HCT116 (cell line): ENCODE measurements around the gene ENOX1.

Source experiments
- CTCF ChIP-seq, 3 experiments: fragments of 200-600 bp in 1 of 3; sonication (generic) in 1 of 3; IDR thresholded peaks in 2 of 3; conservative IDR thresholded peaks in 1 of 3; 2 replicates each; pipeline ENCODE4 v1.5.1; 2012 to 2017; ENCODE audit warnings: low read depth in 2 of 3, low read length in 2 of 3, antibody characterized with exemption in 1 of 3, borderline replicate concordance in 1 of 3, control low read depth in 1 of 3, mild to moderate bottlenecking in 1 of 3, mixed read lengths in 1 of 3, mixed run types in 1 of 3, moderate library complexity in 1 of 3; ENCODE audit not compliant: insufficient read depth in 1 of 3
- EZH2 ChIP-seq: fragments of 200-600 bp; sonication (generic); IDR thresholded peaks from 2 replicates; pipeline ENCODE4 v1.6.1; 2017; ENCODE audit warnings: antibody characterized with exemption, mixed run types
- EZH2phosphoT487 ChIP-seq: fragments of 200-600 bp; IDR thresholded peaks from 2 replicates; pipeline ENCODE4 v1.6.1; 2018; ENCODE audit warnings: antibody characterized with exemption, borderline replicate concordance
- POLR2A ChIP-seq: IDR thresholded peaks from 2 replicates; pipeline ENCODE4 v1.7.0; 2011; ENCODE audit warnings: borderline replicate concordance; ENCODE audit not compliant: insufficient read depth, insufficient read length; ENCODE audit errors: extremely low read depth
- POLR2AphosphoS5 ChIP-seq: IDR thresholded peaks from 2 replicates; pipeline ENCODE4 v1.6.1; 2011; ENCODE audit warnings: mild to moderate bottlenecking, low read depth, low read length, moderate library complexity
- RAD21 ChIP-seq: IDR thresholded peaks from 2 replicates; pipeline ENCODE4 v1.6.1; 2012; ENCODE audit warnings: low read depth, mild to moderate bottlenecking
- REST ChIP-seq: IDR thresholded peaks from 2 replicates; pipeline ENCODE4 v1.6.1; 2012; ENCODE audit warnings: low read depth
- YY1 ChIP-seq: IDR thresholded peaks from 2 replicates; pipeline ENCODE4 v1.6.1; 2011; ENCODE audit warnings: low read length, low read depth, moderate library complexity, mild to moderate bottlenecking; ENCODE audit not compliant: insufficient replicate concordance; ENCODE audit errors: extremely low read depth
- ZNF274 ChIP-seq: fragments of 200-500 bp; sonication (Bioruptor generic); IDR thresholded peaks from 2 replicates; pipeline ENCODE4 v1.6.1; 2014; ENCODE audit warnings: mild to moderate bottlenecking, low read depth, low read length, inconsistent platforms

GRCh38 chr13:43596006-43596405 is 190.8 kb downstream of the ENOX1 start:
- TF ChIP-seq CTCF (IDR thresholded peaks at IDR 0.05 in 2 of 3, conservative IDR thresholded peaks at IDR 0.05 in 1 of 3; ENCODE audit: borderline replicate concordance in 1 of 3, insufficient read depth in 1 of 3, low read depth in 2 of 3, low read length in 2 of 3) = no peak
- no peak for TF ChIP-seq REST
- TF ChIP-seq POLR2AphosphoS5 = no peak
- no peak for TF ChIP-seq RAD21
- TF ChIP-seq POLR2A = no peak
- TF ChIP-seq EZH2phosphoT487 = no peak
- no peak for TF ChIP-seq EZH2
- no peak for TF ChIP-seq ZNF274
- TF ChIP-seq YY1 = no peak
